Amniotic stem cell (primary cell): ENCODE measurements around the gene ATP5ME.
"Not testable (repeated sequence)": the region's sequence is repeated elsewhere in the genome, so short reads cannot be mapped to it uniquely, and the experiment has no call there.

Source experiments
- DNase-seq: peaks from one replicate; lab custom pipeline; 2025; lab: John Stamatoyannopoulos, UW

The ATP5ME gene

DNA sequence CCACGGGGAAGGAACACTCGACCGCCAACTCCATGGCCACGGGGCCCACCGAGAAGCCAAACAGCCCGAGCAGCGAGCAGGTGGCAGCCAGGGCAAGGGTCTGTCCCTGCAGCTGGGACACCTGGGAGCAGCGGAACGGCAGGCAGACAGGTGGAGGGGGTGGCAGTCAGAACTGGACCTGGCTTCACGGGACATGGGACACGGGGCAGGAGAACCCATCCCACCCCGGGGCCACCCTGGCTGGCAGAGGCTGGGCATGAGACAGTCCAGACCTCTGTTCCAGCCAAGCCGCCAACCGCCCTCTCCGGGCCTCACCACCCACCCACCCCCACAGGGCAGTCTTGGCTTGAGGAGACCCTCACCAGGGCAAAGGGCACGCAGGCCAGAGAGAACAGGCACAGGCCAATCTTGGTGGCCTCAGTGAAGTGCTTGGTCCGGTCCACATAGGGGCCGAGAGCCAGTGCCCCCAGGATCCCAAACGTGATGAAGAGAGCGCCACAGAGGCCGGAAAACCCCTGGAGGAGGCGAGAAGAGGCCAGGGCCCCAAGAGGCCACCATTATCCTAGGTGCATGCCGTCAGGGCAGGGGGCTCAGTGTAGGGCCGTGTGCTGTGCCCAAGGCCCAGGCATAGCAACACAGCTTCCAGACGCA, 9.3 kb upstream of the ATP5ME start:
- no peak for DNase-seq

GRCh38 chr4:682490-683172, 8.6 kb upstream of the ATP5ME start:
- no peak for DNase-seq

DNA sequence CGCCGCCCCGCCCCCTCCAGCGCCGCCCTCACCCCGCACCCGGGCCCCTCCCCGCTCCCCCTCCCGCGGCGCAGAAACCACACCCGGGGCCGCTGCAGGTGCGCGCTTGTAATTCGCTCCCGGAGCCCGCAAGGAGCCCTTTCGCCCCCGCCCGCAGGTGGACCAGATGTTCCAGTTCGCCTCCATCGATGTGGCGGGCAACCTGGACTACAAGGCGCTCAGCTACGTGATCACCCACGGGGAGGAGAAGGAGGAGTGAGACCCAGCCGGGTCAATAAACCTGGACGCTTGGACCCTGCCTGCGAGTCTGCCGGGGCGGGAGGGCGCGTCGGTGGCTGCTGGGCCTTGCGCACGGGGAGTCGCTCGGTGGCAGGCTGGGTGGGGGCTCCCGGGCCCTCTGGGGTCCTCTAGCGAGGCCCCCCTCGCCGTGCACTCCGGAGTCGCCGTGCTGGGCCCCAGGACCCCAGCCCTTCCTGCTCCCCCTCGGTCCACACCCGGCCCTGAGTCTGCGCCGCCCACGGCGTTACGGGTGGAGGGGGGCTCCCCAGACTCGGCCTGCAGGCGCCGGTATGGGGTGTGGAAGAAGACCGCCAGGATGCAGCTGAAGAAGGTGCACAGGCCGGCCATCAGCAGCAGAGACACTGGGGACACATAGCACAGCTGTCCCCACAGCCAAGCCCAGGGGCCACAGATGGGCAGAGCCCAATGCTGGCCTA, 7.8 kb upstream of the ATP5ME start:
- DNase-seq, result no peak

DNA sequence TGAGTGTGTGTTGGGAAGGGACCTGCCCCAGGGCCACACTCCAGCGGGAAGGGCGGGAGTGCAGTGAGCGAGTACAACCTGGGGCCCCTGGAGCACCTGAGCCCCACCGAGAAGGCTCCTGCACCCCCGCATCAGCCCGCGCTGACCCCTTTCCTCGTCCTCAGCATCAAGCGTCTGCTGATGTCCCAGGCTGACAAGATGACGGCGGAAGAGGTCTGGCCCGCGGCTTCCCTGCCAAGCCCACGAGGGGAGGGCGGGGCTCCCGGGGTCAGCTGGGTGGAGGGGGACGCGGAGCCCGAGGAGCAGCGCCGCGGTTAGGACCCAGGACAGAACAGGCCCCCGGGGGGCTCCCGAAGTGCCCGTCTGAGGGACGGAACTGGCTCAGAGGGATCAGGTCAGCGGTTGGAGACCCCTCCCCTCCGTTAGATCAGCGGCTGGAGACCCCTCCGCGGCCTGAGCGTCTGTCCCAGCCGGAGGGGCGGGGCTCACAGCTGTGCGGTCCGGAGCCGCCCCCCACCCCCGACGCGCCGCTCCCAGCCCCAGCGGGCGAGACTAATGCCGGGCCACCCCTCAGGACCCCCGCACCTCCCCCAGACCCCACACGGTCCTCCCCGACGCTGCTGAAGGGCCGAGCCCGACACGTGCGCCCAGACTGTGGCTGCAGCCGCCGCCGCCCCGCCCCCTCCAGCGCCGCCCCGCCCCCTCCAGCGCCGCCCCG, 7.0 kb upstream of the ATP5ME start:
- no peak for DNase-seq

DNA sequence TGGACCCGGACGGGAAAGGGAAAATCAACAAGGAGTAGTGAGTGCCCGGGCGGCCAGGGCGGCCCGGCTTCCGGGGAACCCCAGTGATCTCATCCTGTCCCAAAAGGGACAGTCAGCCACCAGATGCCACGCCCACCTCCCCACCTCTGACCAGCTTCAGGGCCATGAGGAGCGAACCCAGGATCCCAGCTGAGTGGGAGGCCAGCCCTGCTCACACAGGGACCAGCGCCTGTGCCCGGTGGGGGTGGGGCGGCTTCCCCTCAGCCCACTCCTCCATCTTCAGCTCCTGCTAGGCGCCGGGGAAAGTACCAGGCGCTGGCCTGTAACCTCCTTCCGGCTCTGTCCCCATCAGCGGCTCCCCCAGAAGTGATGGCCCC, 6.5 kb upstream of the ATP5ME start:
- no peak for DNase-seq

DNA sequence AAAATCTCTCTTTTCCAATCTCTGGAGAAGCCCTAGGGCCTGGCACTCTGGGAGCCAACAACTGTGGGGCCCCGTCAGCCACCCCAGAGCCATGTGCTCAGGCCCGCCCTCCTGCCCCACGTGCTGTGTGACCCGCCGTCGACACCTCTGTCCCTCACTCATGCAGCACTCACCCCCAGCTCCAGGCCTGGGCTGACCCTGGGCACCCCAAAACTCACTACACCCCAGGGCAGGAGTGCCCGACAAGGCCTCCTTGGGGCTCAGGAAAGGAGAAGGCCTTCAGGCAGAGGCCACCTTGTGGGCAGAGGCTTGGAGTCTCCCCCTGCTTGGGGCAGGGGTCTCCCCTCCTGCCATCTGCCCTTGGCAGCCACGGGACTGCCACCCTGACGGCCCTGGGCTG, 6.0 kb upstream of the ATP5ME start:
- no peak for DNase-seq

- no peak for DNase-seq
Observed at GRCh38 chr4:679629-680028, 5.6 kb upstream of the ATP5ME start.

DNA sequence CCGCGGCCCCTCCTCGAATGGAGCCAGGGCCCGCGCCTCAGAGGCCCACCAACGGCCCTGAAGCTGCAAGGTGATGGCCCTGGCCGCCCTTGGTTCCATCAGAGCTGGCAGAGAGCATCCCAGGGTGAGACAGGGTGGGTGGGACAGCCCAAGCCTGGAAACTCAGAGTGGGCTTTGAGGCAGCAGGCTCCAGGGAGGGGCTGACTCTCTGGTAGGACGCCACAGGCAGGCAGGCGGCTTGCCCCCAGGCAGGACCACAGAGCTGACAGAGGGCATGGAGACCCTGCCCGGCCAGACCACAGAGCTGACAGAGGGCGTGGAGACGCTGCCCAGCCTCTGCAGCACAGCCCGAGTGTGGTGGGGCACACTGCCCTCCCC, 5.0 kb upstream of the ATP5ME start:
- no peak for DNase-seq

- DNase-seq, result no peak
Observed at GRCh38 chr4:678331-679103, 4.4 kb upstream of the ATP5ME start.

GRCh38 chr4:677431-678293, 3.6 kb upstream of the ATP5ME start:
- no peak for DNase-seq

- no peak for DNase-seq
Observed at GRCh38 chr4:676871-677235, 2.8 kb upstream of the ATP5ME start.

DNA sequence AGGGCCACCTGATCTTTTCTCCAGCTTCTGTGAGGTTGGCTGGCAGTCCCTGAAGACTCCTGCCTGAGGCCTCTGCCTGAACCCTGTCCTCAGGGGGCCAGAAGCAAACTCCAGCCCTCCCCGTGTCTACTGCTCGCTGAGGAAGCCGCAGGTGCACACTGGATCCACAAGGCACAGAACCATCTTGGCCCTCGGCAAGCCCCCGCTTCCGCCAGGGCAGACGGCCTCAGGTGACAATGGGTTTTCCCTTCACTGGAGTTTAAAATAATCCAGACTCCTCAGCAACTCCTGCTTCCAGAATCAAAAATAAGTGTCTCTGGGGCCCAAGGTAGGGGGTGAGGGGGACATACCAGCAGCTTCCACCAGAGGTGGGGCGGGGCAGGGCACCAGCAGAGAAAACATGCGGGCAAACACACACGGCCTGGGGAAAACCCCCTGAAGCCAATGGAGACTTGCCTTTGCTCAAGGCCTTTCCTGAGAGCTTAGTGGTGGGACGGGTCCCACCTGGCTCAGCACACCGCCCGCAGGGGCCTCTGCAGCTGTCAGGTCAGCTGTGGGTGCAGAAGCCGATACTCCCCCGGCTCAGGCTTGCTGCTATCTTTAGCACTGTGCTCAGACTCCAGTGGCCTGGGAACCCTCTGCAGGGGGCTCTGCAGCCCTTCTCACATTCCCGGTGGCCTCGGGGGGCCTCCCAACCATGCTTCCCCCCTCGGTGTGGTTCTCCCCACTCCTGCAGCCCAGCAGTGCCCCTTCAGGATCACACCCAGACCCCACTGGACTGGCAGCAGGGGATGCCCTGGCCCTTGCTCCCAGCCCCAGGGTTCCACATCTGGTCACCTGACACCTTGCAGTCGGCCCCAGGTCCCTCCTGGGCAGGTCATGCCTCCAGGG, 2.1 kb upstream of the ATP5ME start:
- no peak for DNase-seq

- DNase-seq, result no peak
Observed at GRCh38 chr4:675036-675882, 1.2 kb upstream of the ATP5ME start.

DNA sequence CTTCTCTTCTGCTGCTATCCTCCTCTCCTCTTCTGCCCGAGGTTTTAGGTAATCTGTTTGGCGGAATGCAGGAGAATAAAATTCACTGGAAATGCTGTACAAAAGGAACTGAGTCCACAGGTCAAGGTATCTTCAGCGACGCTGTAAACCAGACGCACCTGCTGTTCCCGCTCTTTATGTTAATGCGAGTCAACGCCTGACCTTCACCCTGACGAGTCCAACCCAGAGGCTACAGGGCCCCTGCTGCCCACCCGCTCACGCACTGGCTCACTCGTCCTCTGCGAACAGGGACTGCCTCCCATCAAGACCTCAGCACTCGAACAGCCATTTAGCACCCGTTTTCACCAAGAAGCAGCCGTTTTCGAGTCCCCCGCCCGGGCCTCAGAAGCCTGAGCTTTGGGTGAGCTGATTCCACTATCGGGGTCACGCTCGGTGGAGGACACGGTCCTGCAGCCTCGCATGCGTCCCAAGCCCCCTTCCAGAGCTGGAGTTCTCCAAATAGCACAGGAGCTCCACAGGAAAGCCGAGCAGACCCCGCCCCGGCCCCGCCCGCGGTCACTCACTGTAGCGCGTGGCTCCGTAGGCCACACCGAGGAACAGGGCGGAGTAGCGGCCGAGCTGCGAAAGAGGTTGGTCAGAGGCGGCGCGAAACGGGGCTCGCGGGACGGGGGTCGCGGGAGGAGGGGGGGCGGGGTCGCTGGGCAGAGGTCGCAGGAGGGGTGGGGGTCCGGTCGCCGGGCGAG, 556 bp downstream of the ATP5ME start:
- no peak for DNase-seq

DNA sequence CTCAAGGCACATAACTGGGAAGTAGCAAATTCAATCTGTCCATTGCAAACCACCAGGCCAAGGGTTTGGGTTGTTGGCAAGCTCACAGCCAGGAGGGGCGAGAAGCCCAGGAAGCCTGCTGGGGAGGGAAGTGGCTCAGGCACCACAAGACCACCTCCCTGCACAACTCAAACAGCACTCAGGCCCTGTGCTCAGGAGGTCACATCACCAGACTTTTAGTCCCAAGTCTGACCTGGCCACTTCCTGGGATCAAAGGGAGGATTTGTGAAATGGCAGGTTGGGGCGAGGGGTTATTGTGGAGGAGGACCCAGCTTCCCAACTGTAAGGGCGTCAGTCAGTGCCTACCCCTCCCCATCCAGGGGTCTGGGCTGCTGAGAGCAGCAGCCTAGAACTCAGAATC, 2.3 kb downstream of the ATP5ME start:
- DNase-seq, result no peak

- DNase-seq, result not testable (repeated sequence)
Observed at GRCh38 chr4:669806-670559, 4.1 kb downstream of the ATP5ME start.

DNA sequence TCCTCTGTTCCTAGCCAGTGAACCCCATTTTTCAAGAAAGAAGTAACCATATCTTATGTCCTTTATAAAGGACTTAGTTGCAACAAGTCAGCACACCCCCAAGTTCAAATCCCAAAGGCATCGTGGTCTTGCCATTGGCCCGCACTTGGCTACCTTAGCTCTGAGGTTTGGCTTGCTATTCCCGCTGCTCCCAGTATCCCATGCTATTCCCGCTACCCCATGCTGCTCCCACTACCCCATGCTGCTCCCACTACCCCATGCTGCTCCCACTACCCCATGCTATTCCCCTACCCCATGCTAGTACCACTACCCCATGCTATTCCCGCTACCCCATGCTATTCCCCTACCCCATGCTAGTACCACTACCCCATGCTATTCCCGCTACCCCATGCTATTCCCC, 5.9 kb downstream of the ATP5ME start:
- DNase-seq, result not testable (repeated sequence)

DNA sequence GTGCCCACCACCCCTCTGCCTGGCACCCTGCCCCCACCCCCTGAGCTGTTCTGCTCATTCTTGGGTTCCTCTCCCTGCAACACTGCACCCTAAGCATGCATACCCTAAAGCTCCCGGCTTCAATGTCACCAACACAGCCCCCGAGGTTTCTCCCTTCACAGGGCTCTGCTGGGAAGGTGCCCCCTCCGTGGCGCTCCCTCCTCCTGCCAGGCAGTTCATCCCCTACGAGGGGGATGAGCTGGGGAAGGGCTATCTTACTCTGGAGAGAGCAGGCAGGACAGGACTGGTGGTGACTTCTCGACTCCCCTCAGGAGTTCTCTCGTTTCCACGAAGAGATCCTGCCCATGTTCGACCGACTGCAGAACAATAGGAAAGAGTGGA, 6.5 kb downstream of the ATP5ME start:
- no peak for DNase-seq
